ENCODE results near the gene THSD1. TPM values are rescaled to one million over a fixed set of nuclear protein-coding genes. Genes with fewer than 3 reads are reported as not detected.

Gene THSD1
- total RNA-seq, 1 experiment from 2014 or later = 0.39 TPM

DNA sequence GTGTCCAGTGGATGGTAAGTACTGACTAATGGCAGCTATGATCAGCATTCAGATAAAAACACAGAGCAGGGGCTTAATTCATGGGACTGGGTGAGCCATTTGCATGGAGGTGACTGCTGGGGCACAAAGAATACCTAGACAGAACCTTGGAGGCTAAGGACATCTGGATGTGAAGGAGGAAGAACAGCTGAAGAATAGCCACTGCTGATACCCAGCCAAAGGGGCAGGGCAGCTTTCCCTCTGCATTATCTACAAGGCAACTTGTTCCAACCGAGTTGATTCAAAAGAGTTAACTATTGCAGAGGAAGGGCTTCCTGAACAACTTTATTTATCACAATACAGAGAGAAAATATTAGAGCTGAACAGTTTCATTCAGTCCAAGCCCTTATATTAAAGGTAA, 13.1 kb upstream of the THSD1 start:
- H3K27me3 Mint-ChIP-seq (ENCODE audit: low read depth) = no peaks in the 10 kb centered on the region
- POLR2A ChIA-PET = no interaction called here
- no peak for ATAC-seq

DNA sequence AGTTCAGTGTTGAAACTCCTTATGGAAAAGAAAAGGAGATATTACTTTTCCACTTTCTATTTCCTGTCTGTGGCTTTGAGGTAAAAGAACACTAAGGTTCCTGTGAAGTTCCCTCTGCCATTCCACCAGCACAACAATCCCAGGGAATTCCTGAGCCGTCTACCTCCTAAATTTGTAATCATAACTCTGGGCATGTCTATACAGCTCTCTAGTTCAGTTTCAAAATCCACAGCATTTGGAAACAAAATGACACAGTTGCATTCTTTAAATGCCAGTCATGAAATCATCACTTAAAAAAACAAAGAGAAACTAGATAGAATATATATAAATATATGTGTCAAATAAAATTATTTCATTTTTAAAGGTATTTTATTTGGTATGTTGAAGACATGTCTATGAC, 9.0 kb upstream of the THSD1 start:
- ChIA-PET CTCF (no interaction called here), POLR2A (no interaction called here)
- Mint-ChIP-seq H3K4me3 (no peak overlapping the region), H3K27me3 (ENCODE audit: low read depth) (no peaks in the 10 kb centered on the region), H3K4me1 (no peaks in the 10 kb centered on the region), H3K27ac (no peak overlapping the region), H3K36me3 (peaks cover 13% of the 10 kb centered on the region), H3K9me3 (no peaks in the 10 kb centered on the region)
- ATAC-seq (no peak), DNase-seq (ENCODE audit: low spot score) (no peak)
- TF ChIP-seq, protein P1, sequence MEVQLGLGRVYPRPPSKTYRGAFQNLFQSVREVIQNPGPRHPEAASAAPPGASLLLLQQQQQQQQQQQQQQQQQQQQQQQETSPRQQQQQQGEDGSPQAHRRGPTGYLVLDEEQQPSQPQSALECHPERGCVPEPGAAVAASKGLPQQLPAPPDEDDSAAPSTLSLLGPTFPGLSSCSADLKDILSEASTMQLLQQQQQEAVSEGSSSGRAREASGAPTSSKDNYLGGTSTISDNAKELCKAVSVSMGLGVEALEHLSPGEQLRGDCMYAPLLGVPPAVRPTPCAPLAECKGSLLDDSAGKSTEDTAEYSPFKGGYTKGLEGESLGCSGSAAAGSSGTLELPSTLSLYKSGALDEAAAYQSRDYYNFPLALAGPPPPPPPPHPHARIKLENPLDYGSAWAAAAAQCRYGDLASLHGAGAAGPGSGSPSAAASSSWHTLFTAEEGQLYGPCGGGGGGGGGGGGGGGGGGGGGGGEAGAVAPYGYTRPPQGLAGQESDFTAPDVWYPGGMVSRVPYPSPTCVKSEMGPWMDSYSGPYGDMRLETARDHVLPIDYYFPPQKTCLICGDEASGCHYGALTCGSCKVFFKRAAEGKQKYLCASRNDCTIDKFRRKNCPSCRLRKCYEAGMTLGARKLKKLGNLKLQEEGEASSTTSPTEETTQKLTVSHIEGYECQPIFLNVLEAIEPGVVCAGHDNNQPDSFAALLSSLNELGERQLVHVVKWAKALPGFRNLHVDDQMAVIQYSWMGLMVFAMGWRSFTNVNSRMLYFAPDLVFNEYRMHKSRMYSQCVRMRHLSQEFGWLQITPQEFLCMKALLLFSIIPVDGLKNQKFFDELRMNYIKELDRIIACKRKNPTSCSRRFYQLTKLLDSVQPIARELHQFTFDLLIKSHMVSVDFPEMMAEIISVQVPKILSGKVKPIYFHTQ (CRISPR knock-in tag; IDR thresholded peaks at IDR 0.05) = no peak
- TF ChIP-seq, protein P2, sequence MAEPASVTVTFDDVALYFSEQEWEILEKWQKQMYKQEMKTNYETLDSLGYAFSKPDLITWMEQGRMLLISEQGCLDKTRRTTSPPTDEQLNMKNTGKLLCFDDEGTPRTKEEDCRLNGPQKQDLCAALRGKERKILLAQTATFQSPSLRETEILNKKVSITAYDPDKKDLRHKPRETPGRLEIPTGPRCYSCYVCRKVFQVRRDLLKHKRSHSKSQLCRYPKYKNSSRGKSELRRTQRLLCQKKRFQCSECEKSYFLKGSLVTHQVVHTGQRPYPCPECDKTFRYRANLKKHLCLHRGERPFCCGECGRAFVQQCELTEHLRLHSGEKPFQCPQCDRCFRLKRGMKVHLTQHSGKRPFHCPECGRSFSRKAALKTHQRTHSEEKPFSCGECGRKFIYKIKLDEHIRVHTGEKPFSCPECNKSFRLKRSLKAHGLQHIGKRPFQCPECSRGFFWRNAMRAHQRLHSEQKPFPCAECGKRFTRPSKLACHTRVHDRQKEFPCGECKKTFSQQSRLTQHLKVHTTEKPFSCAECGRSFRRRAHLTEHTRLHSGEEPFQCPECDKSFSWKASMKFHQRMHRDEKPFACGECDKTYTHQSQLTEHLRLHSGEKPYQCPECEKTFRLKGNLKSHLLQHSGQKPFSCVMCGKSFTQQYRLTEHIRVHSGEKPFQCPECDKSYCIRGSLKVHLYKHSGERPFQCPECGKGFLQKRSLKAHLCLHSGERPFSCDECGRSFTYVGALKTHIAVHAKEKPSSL (CRISPR knock-in tag; conservative IDR thresholded peaks at IDR 0.05) = no peak
- TF ChIP-seq GABPB1 (CRISPR knock-in tag; IDR thresholded peaks at IDR 0.05) (no peak), RORB (CRISPR knock-in tag; IDR thresholded peaks at IDR 0.05) (no peak), NR3C1 (CRISPR knock-in tag; conservative IDR thresholded peaks at IDR 0.05; ENCODE audit: low read depth) (no peak), NFYB (CRISPR knock-in tag; conservative IDR thresholded peaks at IDR 0.05; ENCODE audit: low read depth) (no peak), EMX1 (CRISPR knock-in tag; IDR thresholded peaks at IDR 0.05) (no peak), ZNF263 (CRISPR knock-in tag; IDR thresholded peaks at IDR 0.05; ENCODE audit: low read depth) (no peak), FOXK1 (CRISPR knock-in tag; IDR thresholded peaks at IDR 0.05) (no peak), ZNF317 (CRISPR knock-in tag; IDR thresholded peaks at IDR 0.05; ENCODE audit: borderline replicate concordance, low read depth) (no peak), ZNF396 (CRISPR knock-in tag; IDR thresholded peaks at IDR 0.05; ENCODE audit: borderline replicate concordance) (no peak)
- TF ChIP-seq, protein P3, sequence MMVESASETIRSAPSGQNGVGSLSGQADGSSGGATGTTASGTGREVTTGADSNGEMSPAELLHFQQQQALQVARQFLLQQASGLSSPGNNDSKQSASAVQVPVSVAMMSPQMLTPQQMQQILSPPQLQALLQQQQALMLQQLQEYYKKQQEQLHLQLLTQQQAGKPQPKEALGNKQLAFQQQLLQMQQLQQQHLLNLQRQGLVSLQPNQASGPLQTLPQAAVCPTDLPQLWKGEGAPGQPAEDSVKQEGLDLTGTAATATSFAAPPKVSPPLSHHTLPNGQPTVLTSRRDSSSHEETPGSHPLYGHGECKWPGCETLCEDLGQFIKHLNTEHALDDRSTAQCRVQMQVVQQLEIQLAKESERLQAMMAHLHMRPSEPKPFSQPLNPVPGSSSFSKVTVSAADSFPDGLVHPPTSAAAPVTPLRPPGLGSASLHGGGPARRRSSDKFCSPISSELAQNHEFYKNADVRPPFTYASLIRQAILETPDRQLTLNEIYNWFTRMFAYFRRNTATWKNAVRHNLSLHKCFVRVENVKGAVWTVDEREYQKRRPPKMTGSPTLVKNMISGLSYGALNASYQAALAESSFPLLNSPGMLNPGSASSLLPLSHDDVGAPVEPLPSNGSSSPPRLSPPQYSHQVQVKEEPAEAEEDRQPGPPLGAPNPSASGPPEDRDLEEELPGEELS (CRISPR knock-in tag; IDR thresholded peaks at IDR 0.05) = no peak

More for the DNA sequence above, 13.1 kb upstream of the THSD1 start:
- no peaks in the 10 kb centered on the region for H3K9me3 Mint-ChIP-seq
- H3K36me3 Mint-ChIP-seq = peaks cover 29% of the 10 kb centered on the region
- DNase-seq (ENCODE audit: low spot score) = no peak
- H3K4me3 Mint-ChIP-seq = no peak overlapping the region
- CTCF ChIA-PET = no interaction called here
- TF ChIP-seq, protein P4, sequence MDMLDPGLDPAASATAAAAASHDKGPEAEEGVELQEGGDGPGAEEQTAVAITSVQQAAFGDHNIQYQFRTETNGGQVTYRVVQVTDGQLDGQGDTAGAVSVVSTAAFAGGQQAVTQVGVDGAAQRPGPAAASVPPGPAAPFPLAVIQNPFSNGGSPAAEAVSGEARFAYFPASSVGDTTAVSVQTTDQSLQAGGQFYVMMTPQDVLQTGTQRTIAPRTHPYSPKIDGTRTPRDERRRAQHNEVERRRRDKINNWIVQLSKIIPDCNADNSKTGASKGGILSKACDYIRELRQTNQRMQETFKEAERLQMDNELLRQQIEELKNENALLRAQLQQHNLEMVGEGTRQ (CRISPR knock-in tag; IDR thresholded peaks at IDR 0.05) = no peak
- TF ChIP-seq, protein P5, sequence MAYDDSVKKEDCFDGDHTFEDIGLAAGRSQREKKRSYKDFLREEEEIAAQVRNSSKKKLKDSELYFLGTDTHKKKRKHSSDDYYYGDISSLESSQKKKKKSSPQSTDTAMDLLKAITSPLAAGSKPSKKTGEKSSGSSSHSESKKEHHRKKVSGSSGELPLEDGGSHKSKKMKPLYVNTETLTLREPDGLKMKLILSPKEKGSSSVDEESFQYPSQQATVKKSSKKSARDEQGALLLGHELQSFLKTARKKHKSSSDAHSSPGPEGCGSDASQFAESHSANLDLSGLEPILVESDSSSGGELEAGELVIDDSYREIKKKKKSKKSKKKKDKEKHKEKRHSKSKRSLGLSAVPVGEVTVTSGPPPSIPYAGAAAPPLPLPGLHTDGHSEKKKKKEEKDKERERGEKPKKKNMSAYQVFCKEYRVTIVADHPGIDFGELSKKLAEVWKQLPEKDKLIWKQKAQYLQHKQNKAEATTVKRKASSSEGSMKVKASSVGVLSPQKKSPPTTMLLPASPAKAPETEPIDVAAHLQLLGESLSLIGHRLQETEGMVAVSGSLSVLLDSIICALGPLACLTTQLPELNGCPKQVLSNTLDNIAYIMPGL (CRISPR knock-in tag; IDR thresholded peaks at IDR 0.05) = no peak
- TF ChIP-seq, protein P1 (CRISPR knock-in tag; IDR thresholded peaks at IDR 0.05) = no peak
- TF ChIP-seq FOXP1 (CRISPR knock-in tag; IDR thresholded peaks at IDR 0.05; ENCODE audit: borderline replicate concordance) = no peak
- no peak for TF ChIP-seq NR2C2 (CRISPR knock-in tag; IDR thresholded peaks at IDR 0.05)
- TF ChIP-seq TEAD1 (CRISPR knock-in tag; IDR thresholded peaks at IDR 0.05) = no peak
- TF ChIP-seq, protein P6, sequence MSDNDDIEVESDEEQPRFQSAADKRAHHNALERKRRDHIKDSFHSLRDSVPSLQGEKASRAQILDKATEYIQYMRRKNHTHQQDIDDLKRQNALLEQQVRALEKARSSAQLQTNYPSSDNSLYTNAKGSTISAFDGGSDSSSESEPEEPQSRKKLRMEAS (CRISPR knock-in tag; IDR thresholded peaks at IDR 0.05) = no peak
- no peak for TF ChIP-seq TEAD4 (CRISPR knock-in tag; IDR thresholded peaks at IDR 0.05)
- no peak for TF ChIP-seq SMAD4 (CRISPR knock-in tag; IDR thresholded peaks at IDR 0.05)
- TF ChIP-seq ZBTB21 (CRISPR knock-in tag; IDR thresholded peaks at IDR 0.05; ENCODE audit: borderline replicate concordance) = no peak
- TF ChIP-seq FOXJ3 (CRISPR knock-in tag; IDR thresholded peaks at IDR 0.05; ENCODE audit: borderline replicate concordance) = no peak
- TF ChIP-seq NR3C1 (CRISPR knock-in tag; conservative IDR thresholded peaks at IDR 0.05; ENCODE audit: low read depth) = no peak
- no peak for TF ChIP-seq NFYB (CRISPR knock-in tag; conservative IDR thresholded peaks at IDR 0.05; ENCODE audit: low read depth)
- no peak for TF ChIP-seq ZNF671 (CRISPR knock-in tag; IDR thresholded peaks at IDR 0.05)
- no peak for TF ChIP-seq NFE2L1 (CRISPR knock-in tag; IDR thresholded peaks at IDR 0.05)
- no peak for TF ChIP-seq CBFB (CRISPR knock-in tag; IDR thresholded peaks at IDR 0.05; ENCODE audit: low read depth)
- no peak for TF ChIP-seq ZNF263 (CRISPR knock-in tag; IDR thresholded peaks at IDR 0.05; ENCODE audit: low read depth)
- H3K4me1 Mint-ChIP-seq = no peaks in the 10 kb centered on the region
- no peak overlapping the region for H3K27ac Mint-ChIP-seq
